Spleen (tissue), 7 donors: ENCODE measurements around the gene LRCH1.

Experiments
- POLR2A ChIP-seq, 3 donors: fragments of 450-650 bp; IDR thresholded peaks; one replicate each; pipeline ENCODE4 v1.5.1; 2017; ENCODE audit warnings: antibody characterized with exemption in 3 of 3, mild to moderate bottlenecking in 1 of 3
- POLR2AphosphoS5 ChIP-seq, 3 donors: sonication (generic); formaldehyde crosslinking; IDR thresholded peaks; one replicate each; pipeline ENCODE4 v1.5.1; 2017; ENCODE audit warnings: antibody characterized with exemption in 3 of 3
- TF ChIP-seq, protein P1 (sequence below), 11 experiments: fragments of 200-600 bp in 7 of 11; fragments of 450-650 bp in 4 of 11; sonication (generic) in 4 of 11; IDR thresholded peaks in 8 of 11; conservative IDR thresholded peaks in 3 of 11; 1 replicate in 7 of 11; 2 replicates in 4 of 11; pipeline versions ENCODE4 v1.4.0 to v1.8.0; 2016 to 2021; ENCODE audit warnings: antibody characterized with exemption in 11 of 11, inconsistent platforms in 4 of 11, mild to moderate bottlenecking in 1 of 11
- donor health status: DM: no; HTN: no; CAD: no; lungs with moderate emphysema.
- donor health status: DM: no; HTN: no; CAD: no.
- donor health status: DM: no; HTN: no; CAD: no.

DNA sequence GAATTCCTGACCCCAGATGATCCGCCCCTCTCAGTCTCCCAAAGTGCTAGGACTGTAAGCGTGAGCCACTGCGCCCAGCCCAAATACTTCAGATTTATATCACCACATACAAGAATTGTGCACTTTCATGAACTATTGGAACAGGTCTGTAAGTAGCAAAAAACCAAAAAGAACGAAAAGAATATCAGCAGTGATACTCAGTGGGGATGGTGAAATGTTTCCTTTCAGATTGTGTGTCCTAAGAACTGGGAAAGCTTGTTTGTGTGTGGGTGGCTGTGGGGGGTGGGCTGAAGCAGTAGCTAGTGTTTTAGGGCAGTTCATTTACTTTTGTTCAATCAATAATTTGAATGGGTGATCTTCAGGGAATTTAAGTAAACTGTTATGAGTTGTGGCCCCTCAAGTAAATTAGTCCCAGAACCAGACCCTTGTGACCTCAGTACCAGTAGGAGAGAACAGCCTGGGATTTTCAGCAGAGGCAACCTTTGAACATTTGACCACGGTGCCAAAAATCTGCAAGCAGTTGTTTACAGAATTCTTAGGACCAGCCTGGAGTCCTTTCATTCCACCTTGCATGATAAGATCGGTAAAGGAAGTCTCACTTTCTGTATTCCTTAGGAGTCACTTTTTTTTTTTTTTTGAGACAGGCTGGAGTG lies 106.6 kb downstream of the LRCH1 start:
- TF ChIP-seq, protein P1, sequence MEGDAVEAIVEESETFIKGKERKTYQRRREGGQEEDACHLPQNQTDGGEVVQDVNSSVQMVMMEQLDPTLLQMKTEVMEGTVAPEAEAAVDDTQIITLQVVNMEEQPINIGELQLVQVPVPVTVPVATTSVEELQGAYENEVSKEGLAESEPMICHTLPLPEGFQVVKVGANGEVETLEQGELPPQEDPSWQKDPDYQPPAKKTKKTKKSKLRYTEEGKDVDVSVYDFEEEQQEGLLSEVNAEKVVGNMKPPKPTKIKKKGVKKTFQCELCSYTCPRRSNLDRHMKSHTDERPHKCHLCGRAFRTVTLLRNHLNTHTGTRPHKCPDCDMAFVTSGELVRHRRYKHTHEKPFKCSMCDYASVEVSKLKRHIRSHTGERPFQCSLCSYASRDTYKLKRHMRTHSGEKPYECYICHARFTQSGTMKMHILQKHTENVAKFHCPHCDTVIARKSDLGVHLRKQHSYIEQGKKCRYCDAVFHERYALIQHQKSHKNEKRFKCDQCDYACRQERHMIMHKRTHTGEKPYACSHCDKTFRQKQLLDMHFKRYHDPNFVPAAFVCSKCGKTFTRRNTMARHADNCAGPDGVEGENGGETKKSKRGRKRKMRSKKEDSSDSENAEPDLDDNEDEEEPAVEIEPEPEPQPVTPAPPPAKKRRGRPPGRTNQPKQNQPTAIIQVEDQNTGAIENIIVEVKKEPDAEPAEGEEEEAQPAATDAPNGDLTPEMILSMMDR (IDR thresholded peaks at IDR 0.05 in 8 of 11, conservative IDR thresholded peaks at IDR 0.05 in 3 of 11): no peak
- no peak for TF ChIP-seq POLR2AphosphoS5 (IDR thresholded peaks at IDR 0.05)
- no peak for TF ChIP-seq POLR2A (IDR thresholded peaks at IDR 0.05)
